DOHH2 (cell line): ENCODE measurements around the gene IGSF9B.

Experiments used
- CTCF ChIP-seq: fragments of 200-600 bp; sonication (generic); IDR thresholded peaks from one replicate; pipeline ENCODE4 v1.5.1; 2014; ENCODE audit warnings: antibody characterized with exemption, mild to moderate bottlenecking, low read depth, low read length; ENCODE audit not compliant: poor library complexity, severe bottlenecking
- EZH2phosphoT487 ChIP-seq: fragments of 200-600 bp; sonication (generic); IDR thresholded peaks from 2 replicates; pipeline ENCODE4 v1.6.1; 2017; ENCODE audit warnings: borderline replicate concordance, mild to moderate bottlenecking, antibody characterized with exemption, low read length, moderate library complexity, mixed read lengths

- TF ChIP-seq CTCF (no peak), EZH2phosphoT487 (no peak)
These were observed 47.9 kb downstream of the IGSF9B start for GRCh38 chr11:133908827-133909226.
